GM23338 (cell line): ENCODE measurements around the gene SERPINH1. TPM values are rescaled to one million over a fixed set of nuclear protein-coding genes. Genes with fewer than 3 reads are reported as not detected.

Experiments used
- ATAC-seq: fragments of 200-7000 bp; cut with Tn5 transposase; 3 replicates; pipeline ENCODE4 v1.9.1; 2020
- DNase-seq: peaks from one replicate; pipeline ENCODE4 v3.0.0-alpha.2; 2015; ENCODE audit warnings: low spot score
- H2AFZ ChIP-seq: fragments of 200-600 bp; sonication (generic); 2 replicates; pipeline ENCODE4 v1.8.0; 2016; ENCODE audit warnings: antibody characterized with exemption, mild to moderate bottlenecking, moderate library complexity
- H3F3A ChIP-seq: fragments of 200-600 bp; sonication (generic); replicated peaks from 2 replicates; pipeline ENCODE4 v1.8.0; 2017; ENCODE audit warnings: antibody characterized with exemption, mixed run types, low read depth
- H3K27ac ChIP-seq: fragments of 200-600 bp; sonication (generic); 2 replicates; pipeline ENCODE4 v1.6.1; 2016; ENCODE audit warnings: low read depth
- H3K27me3 ChIP-seq: fragments of 200-600 bp; sonication (generic); 2 replicates; pipeline ENCODE4 v1.8.0; 2016; ENCODE audit warnings: mild to moderate bottlenecking, mixed run types, moderate library complexity; ENCODE audit not compliant: insufficient read depth
- H3K36me3 ChIP-seq: fragments of 200-600 bp; sonication (generic); 2 replicates; pipeline ENCODE4 v1.8.0; 2016; ENCODE audit warnings: mild to moderate bottlenecking; ENCODE audit not compliant: insufficient read depth
- H3K4me1 ChIP-seq: fragments of 200-600 bp; sonication (generic); 2 replicates; pipeline ENCODE4 v1.8.0; 2016; ENCODE audit warnings: mild to moderate bottlenecking, moderate library complexity; ENCODE audit not compliant: insufficient read depth
- H3K4me2 ChIP-seq: fragments of 200-600 bp; sonication (generic); 2 replicates; pipeline ENCODE4 v1.7.1; 2017; ENCODE audit warnings: mixed run types
- H3K4me3 ChIP-seq: fragments of 200-600 bp; sonication (generic); 2 replicates; pipeline ENCODE4 v1.6.1; 2016; ENCODE audit warnings: mixed run types
- H3K79me2 ChIP-seq: fragments of 200-600 bp; sonication (generic); replicated peaks from 2 replicates; pipeline ENCODE4 v1.8.0; 2017; ENCODE audit warnings: mild to moderate bottlenecking; ENCODE audit not compliant: insufficient read depth
- H3K9me2 ChIP-seq: fragments of 200-600 bp; sonication (generic); 2 replicates; pipeline ENCODE4 v1.8.0; 2017; ENCODE audit not compliant: insufficient read depth
- H4K20me1 ChIP-seq: fragments of 200-600 bp; sonication (generic); replicated peaks from 2 replicates; pipeline ENCODE4 v1.8.0; 2017; ENCODE audit warnings: mild to moderate bottlenecking; ENCODE audit not compliant: insufficient read depth
- H3K27ac Mint-ChIP-seq: 2 replicates; pipeline ENCODE4 v1.8.0; 2020; ENCODE audit warnings: inconsistent platforms, mild to moderate bottlenecking, moderate library complexity, mixed read lengths
- H3K27me3 Mint-ChIP-seq: 3 replicates; pipeline ENCODE4 v1.8.0; 2022; ENCODE audit warnings: low read depth, mild to moderate bottlenecking, moderate library complexity, mixed read lengths, inconsistent platforms; ENCODE audit not compliant: insufficient read depth, poor library complexity
- H3K36me3 Mint-ChIP-seq: 3 replicates; pipeline ENCODE4 v1.8.0; 2021; ENCODE audit warnings: low read depth, mild to moderate bottlenecking, inconsistent platforms, moderate library complexity, mixed read lengths
- H3K4me1 Mint-ChIP-seq: 3 replicates; pipeline ENCODE4 v1.8.0; 2020; ENCODE audit warnings: mild to moderate bottlenecking, inconsistent platforms, mixed read lengths
- H3K4me3 Mint-ChIP-seq: 3 replicates; pipeline ENCODE4 v1.8.0; 2021; ENCODE audit warnings: moderate library complexity, mild to moderate bottlenecking, inconsistent platforms, mixed read lengths
- H3K9me3 Mint-ChIP-seq: 3 replicates; pipeline ENCODE4 v1.8.0; 2020; ENCODE audit warnings: moderate library complexity, mild to moderate bottlenecking, inconsistent platforms, mixed read lengths
- CREB1 ChIP-seq: fragments of 250-450 bp; sonication (Bioruptor Pico); IDR thresholded peaks from 2 replicates; pipeline ENCODE4 v1.5.0; 2020; ENCODE audit warnings: low read depth, mild to moderate bottlenecking, moderate library complexity
- CTCF ChIP-seq, 2 experiments: fragments of 200-600 bp in 1 of 2; sonication (generic) in 1 of 2; conservative IDR thresholded peaks; 2 replicates each; pipeline versions ENCODE4 v1.5.1 to v1.6.1; 2016 to 2017; ENCODE audit warnings: antibody characterized with exemption in 2 of 2, low read depth in 2 of 2, mild to moderate bottlenecking in 2 of 2, moderate library complexity in 1 of 2
- polyA plus RNA-seq: library from polyadenylated mRNA; unstranded; fragments of >200 nt; fragmentation: Nextera tagmentation; extraction: Ambion mirVana; gene quantifications from 2 replicates; pipeline ENCODE4 v1.2.1, GENCODE V29; 2016
- total RNA-seq: library from RNA; depleted of rRNA; stranded (reverse); fragments of >200 nt; shearing (Covaris generic); gene quantifications from 2 replicates; pipeline ENCODE4 v1.2.3, GENCODE V29; 2014
- TF ChIP-seq, protein P1 (sequence below): fragments of 250-450 bp; sonication (Bioruptor Pico); IDR thresholded peaks from 2 replicates; pipeline ENCODE4 v1.5.0; 2020; ENCODE audit warnings: mild to moderate bottlenecking, moderate library complexity

SERPINH1 gene
- total and polyA plus RNA-seq, 2 experiments from 2014 or later, result 238 to 1,217 TPM

DNA sequence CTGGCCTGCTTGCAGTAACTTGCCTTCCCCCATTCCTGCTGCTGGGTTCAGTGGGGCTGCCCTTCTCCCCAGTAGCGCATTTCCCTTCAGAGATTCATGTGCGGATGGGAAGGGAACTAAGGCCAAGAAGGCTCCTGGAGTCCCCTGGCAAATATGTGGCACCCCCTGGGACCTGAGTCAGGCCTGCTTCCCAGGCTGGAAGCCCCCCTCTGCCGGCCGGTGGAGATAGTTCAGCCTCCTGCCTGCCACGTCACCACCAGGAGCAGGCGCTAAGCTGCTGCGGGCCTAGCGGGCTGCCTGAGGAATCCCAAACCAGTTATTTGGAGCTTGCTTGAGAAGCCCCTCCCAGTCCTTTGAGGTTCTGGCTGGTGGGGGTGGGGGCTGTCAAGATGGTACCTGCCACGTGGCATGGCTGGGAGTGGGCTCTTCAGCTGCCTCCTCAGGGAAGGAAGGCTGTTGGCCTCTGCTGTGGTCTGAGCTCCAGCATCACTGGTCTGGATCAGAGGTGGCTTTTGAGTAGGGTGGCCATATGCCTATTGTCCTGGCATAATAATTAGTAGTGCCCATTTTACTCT is 2.0 kb downstream of the SERPINH1 start:
- no peak overlapping the region for H2AFZ ChIP-seq
- Mint-ChIP-seq H3K4me3 (peak overlapping the region; percentile 97), H3K36me3 (peaks cover 62% of the 10 kb centered on the region), H3K27ac (peak overlapping the region; percentile 99), H3K4me1 (peaks cover 52% of the 10 kb centered on the region), H3K9me3 (no peaks in the 10 kb centered on the region), H3K27me3 (peaks cover 40% of the 10 kb centered on the region)
- peaks cover 17% of the 10 kb centered on the region for H3F3A ChIP-seq
- H3K27ac ChIP-seq, result peak overlapping the region; percentile 96
- peaks cover 34% of the 10 kb centered on the region for H4K20me1 ChIP-seq
- no peaks in the 10 kb centered on the region for H3K27me3 ChIP-seq
- H3K4me3 ChIP-seq, result peak overlapping the region; percentile 98
- TF ChIP-seq CREB1 (CRISPR knock-in tag), result peak; percentile 86
- peak; percentile 50 to 53 for TF ChIP-seq CTCF (conservative IDR thresholded peaks at IDR 0.05; ENCODE audit: low read depth in 2 of 2)
- TF ChIP-seq, protein P1, sequence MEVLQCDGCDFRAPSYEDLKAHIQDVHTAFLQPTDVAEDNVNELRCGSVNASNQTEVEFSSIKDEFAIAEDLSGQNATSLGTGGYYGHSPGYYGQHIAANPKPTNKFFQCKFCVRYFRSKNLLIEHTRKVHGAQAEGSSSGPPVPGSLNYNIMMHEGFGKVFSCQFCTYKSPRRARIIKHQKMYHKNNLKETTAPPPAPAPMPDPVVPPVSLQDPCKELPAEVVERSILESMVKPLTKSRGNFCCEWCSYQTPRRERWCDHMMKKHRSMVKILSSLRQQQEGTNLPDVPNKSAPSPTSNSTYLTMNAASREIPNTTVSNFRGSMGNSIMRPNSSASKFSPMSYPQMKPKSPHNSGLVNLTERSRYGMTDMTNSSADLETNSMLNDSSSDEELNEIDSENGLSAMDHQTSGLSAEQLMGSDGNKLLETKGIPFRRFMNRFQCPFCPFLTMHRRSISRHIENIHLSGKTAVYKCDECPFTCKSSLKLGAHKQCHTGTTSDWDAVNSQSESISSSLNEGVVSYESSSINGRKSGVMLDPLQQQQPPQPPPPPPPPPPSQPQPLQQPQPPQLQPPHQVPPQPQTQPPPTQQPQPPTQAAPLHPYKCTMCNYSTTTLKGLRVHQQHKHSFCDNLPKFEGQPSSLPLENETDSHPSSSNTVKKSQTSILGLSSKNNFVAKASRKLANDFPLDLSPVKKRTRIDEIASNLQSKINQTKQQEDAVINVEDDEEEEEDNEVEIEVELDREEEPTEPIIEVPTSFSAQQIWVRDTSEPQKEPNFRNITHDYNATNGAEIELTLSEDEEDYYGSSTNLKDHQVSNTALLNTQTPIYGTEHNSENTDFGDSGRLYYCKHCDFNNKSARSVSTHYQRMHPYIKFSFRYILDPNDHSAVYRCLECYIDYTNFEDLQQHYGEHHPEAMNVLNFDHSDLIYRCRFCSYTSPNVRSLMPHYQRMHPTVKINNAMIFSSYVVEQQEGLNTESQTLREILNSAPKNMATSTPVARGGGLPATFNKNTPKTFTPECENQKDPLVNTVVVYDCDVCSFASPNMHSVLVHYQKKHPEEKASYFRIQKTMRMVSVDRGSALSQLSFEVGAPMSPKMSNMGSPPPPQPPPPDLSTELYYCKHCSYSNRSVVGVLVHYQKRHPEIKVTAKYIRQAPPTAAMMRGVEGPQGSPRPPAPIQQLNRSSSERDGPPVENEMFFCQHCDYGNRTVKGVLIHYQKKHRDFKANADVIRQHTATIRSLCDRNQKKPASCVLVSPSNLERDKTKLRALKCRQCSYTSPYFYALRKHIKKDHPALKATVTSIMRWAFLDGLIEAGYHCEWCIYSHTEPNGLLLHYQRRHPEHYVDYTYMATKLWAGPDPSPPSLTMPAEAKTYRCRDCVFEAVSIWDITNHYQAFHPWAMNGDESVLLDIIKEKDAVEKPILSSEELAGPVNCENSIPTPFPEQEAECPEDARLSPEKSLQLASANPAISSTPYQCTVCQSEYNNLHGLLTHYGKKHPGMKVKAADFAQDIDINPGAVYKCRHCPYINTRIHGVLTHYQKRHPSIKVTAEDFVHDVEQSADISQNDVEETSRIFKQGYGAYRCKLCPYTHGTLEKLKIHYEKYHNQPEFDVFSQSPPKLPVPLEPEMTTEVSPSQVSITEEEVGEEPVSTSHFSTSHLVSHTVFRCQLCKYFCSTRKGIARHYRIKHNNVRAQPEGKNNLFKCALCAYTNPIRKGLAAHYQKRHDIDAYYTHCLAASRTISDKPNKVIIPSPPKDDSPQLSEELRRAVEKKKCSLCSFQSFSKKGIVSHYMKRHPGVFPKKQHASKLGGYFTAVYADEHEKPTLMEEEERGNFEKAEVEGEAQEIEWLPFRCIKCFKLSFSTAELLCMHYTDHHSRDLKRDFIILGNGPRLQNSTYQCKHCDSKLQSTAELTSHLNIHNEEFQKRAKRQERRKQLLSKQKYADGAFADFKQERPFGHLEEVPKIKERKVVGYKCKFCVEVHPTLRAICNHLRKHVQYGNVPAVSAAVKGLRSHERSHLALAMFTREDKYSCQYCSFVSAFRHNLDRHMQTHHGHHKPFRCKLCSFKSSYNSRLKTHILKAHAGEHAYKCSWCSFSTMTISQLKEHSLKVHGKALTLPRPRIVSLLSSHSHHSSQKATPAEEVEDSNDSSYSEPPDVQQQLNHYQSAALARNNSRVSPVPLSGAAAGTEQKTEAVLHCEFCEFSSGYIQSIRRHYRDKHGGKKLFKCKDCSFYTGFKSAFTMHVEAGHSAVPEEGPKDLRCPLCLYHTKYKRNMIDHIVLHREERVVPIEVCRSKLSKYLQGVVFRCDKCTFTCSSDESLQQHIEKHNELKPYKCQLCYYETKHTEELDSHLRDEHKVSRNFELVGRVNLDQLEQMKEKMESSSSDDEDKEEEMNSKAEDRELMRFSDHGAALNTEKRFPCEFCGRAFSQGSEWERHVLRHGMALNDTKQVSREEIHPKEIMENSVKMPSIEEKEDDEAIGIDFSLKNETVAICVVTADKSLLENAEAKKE (CRISPR knock-in tag), result no peak
- H3K36me3 ChIP-seq, result peaks cover 23% of the 10 kb centered on the region
- H3K4me2 ChIP-seq, result peak overlapping the region; percentile 86
- peaks cover 70% of the 10 kb centered on the region for H3K79me2 ChIP-seq
- H3K9me2 ChIP-seq, result no peaks in the 10 kb centered on the region
- H3K4me1 ChIP-seq, result peaks cover 48% of the 10 kb centered on the region
- DNase-seq, result peak; percentile 91
- peak; percentile 54 for ATAC-seq
